ENCODE data around the gene CHPT1.

DNA sequence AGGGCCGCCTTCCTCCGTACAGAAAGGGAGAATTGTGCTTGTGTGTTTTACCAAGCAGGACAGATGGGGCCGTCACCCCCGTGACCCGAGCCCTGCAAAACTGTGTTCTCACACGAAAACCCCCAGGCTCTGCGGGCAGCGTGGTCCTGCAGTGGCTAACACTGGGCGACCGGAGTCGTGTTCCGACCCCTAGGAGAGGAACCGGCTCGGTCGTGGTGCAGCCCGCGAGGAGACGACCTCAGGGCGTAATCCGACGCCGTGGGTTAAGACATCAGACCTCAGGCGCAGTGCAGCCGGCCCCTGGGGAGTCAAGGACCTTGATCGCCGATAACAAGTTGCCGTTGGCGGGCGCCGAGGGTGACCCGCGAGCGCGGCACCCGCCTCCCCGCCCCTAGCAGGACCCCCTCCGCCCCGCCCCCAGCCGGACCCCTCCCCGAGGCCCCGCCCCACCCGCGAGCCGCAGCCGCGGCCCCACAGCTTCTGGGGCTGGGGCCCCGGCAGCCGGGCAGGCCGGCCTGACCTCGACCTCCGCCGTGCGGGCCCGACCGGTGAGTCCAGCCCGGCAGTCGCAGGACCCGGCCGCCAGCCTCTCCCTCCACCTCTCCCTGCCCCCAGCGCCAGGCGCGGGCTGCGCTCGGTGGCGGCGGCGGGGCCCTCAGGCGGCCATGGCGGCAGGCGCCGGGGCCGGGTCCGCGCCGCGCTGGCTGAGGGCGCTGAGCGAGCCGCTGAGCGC is at the start of gene CHPT1:
- TF ChIP-seq LEF1 (IDR thresholded peaks at IDR 0.05; ENCODE audit: borderline replicate concordance) (no peak), FOXM1 (IDR thresholded peaks at IDR 0.05; ENCODE audit: borderline replicate concordance) (0 out of 2 replicates have a peak, but pooled peaks have one; percentile 39), ZNF384 (IDR thresholded peaks at IDR 0.05) (no peak), TARDBP (IDR thresholded peaks at IDR 0.05) (no peak), SUZ12 (IDR thresholded peaks at IDR 0.05) (no peak), BHLHE40 (IDR thresholded peaks at IDR 0.05; ENCODE audit: borderline replicate concordance) (no peak), FOXA1 (IDR thresholded peaks at IDR 0.05) (no peak), CTBP1 (IDR thresholded peaks at IDR 0.05; ENCODE audit: borderline replicate concordance) (no peak), SP1 (IDR thresholded peaks at IDR 0.05) (no peak), HDGF (IDR thresholded peaks at IDR 0.05; ENCODE audit: borderline replicate concordance) (no peak), ELF4 (IDR thresholded peaks at IDR 0.05) (no peak), ARNT (IDR thresholded peaks at IDR 0.05) (no peak; the same call in 1 of the 2 replicates)
- TF ChIP-seq, protein P1, sequence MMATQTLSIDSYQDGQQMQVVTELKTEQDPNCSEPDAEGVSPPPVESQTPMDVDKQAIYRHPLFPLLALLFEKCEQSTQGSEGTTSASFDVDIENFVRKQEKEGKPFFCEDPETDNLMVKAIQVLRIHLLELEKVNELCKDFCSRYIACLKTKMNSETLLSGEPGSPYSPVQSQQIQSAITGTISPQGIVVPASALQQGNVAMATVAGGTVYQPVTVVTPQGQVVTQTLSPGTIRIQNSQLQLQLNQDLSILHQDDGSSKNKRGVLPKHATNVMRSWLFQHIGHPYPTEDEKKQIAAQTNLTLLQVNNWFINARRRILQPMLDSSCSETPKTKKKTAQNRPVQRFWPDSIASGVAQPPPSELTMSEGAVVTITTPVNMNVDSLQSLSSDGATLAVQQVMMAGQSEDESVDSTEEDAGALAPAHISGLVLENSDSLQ (IDR thresholded peaks at IDR 0.05): no peak
